GM23338 (cell line): Measurements from ENCODE around the gene FLYWCH1. TPM values are rescaled to one million over a fixed set of nuclear protein-coding genes. Genes with fewer than 3 reads are reported as not detected.
A peak's percentile ranks its signal among the peaks of the same experiment; 100 is the strongest.

ENCODE experiments used
- ATAC-seq: fragments of 200-7000 bp; cut with Tn5 transposase; 3 replicates; pipeline ENCODE4 v1.9.1; 2020
- DNase-seq: peaks from one replicate; pipeline ENCODE4 v3.0.0-alpha.2; 2015; ENCODE audit warnings: low spot score
- H2AFZ ChIP-seq: fragments of 200-600 bp; sonication (generic); 2 replicates; pipeline ENCODE4 v1.8.0; 2016; ENCODE audit warnings: antibody characterized with exemption, mild to moderate bottlenecking, moderate library complexity
- H3F3A ChIP-seq: fragments of 200-600 bp; sonication (generic); replicated peaks from 2 replicates; pipeline ENCODE4 v1.8.0; 2017; ENCODE audit warnings: antibody characterized with exemption, mixed run types, low read depth
- H3K27ac ChIP-seq: fragments of 200-600 bp; sonication (generic); 2 replicates; pipeline ENCODE4 v1.6.1; 2016; ENCODE audit warnings: low read depth
- H3K27me3 ChIP-seq: fragments of 200-600 bp; sonication (generic); 2 replicates; pipeline ENCODE4 v1.8.0; 2016; ENCODE audit warnings: mild to moderate bottlenecking, mixed run types, moderate library complexity; ENCODE audit not compliant: insufficient read depth
- H3K36me3 ChIP-seq: fragments of 200-600 bp; sonication (generic); 2 replicates; pipeline ENCODE4 v1.8.0; 2016; ENCODE audit warnings: mild to moderate bottlenecking; ENCODE audit not compliant: insufficient read depth
- H3K4me1 ChIP-seq: fragments of 200-600 bp; sonication (generic); 2 replicates; pipeline ENCODE4 v1.8.0; 2016; ENCODE audit warnings: mild to moderate bottlenecking, moderate library complexity; ENCODE audit not compliant: insufficient read depth
- H3K4me2 ChIP-seq: fragments of 200-600 bp; sonication (generic); 2 replicates; pipeline ENCODE4 v1.7.1; 2017; ENCODE audit warnings: mixed run types
- H3K4me3 ChIP-seq: fragments of 200-600 bp; sonication (generic); 2 replicates; pipeline ENCODE4 v1.6.1; 2016; ENCODE audit warnings: mixed run types
- H3K79me2 ChIP-seq: fragments of 200-600 bp; sonication (generic); replicated peaks from 2 replicates; pipeline ENCODE4 v1.8.0; 2017; ENCODE audit warnings: mild to moderate bottlenecking; ENCODE audit not compliant: insufficient read depth
- H3K9me2 ChIP-seq: fragments of 200-600 bp; sonication (generic); 2 replicates; pipeline ENCODE4 v1.8.0; 2017; ENCODE audit not compliant: insufficient read depth
- H4K20me1 ChIP-seq: fragments of 200-600 bp; sonication (generic); replicated peaks from 2 replicates; pipeline ENCODE4 v1.8.0; 2017; ENCODE audit warnings: mild to moderate bottlenecking; ENCODE audit not compliant: insufficient read depth
- H3K27ac Mint-ChIP-seq: 2 replicates; pipeline ENCODE4 v1.8.0; 2020; ENCODE audit warnings: inconsistent platforms, mild to moderate bottlenecking, moderate library complexity, mixed read lengths
- H3K27me3 Mint-ChIP-seq: 3 replicates; pipeline ENCODE4 v1.8.0; 2022; ENCODE audit warnings: low read depth, mild to moderate bottlenecking, moderate library complexity, mixed read lengths, inconsistent platforms; ENCODE audit not compliant: insufficient read depth, poor library complexity
- H3K36me3 Mint-ChIP-seq: 3 replicates; pipeline ENCODE4 v1.8.0; 2021; ENCODE audit warnings: low read depth, mild to moderate bottlenecking, inconsistent platforms, moderate library complexity, mixed read lengths
- H3K4me1 Mint-ChIP-seq: 3 replicates; pipeline ENCODE4 v1.8.0; 2020; ENCODE audit warnings: mild to moderate bottlenecking, inconsistent platforms, mixed read lengths
- H3K4me3 Mint-ChIP-seq: 3 replicates; pipeline ENCODE4 v1.8.0; 2021; ENCODE audit warnings: moderate library complexity, mild to moderate bottlenecking, inconsistent platforms, mixed read lengths
- H3K9me3 Mint-ChIP-seq: 3 replicates; pipeline ENCODE4 v1.8.0; 2020; ENCODE audit warnings: moderate library complexity, mild to moderate bottlenecking, inconsistent platforms, mixed read lengths
- ETS1 ChIP-seq: IDR thresholded peaks from 2 replicates; pipeline ENCODE4 v1.6.1; 2016; ENCODE audit warnings: antibody characterized with exemption
- EZH2 ChIP-seq: fragments of 200-600 bp; sonication (generic); IDR thresholded peaks from one replicate; pipeline ENCODE4 v1.8.0; 2017; ENCODE audit warnings: antibody characterized with exemption, mild to moderate bottlenecking, low read depth; ENCODE audit not compliant: unreplicated experiment
- EZH2phosphoT487 ChIP-seq: fragments of 200-600 bp; sonication (generic); IDR thresholded peaks from one replicate; pipeline ENCODE4 v1.8.1; 2018; ENCODE audit warnings: antibody characterized with exemption; ENCODE audit not compliant: unreplicated experiment
- REST ChIP-seq: IDR thresholded peaks from one replicate; pipeline ENCODE4 v1.6.1; 2018; ENCODE audit warnings: antibody characterized with exemption; ENCODE audit not compliant: unreplicated experiment
- STAT1 ChIP-seq: IDR thresholded peaks from one replicate; pipeline ENCODE4 v1.6.1; 2016; ENCODE audit warnings: antibody characterized with exemption; ENCODE audit not compliant: unreplicated experiment
- ZNF114 ChIP-seq: fragments of 250-450 bp; sonication (Bioruptor Pico); IDR thresholded peaks from 2 replicates; pipeline ENCODE4 v1.5.0; 2020; ENCODE audit warnings: mild to moderate bottlenecking, moderate library complexity
- ZNF331 ChIP-seq: fragments of 250-450 bp; sonication (Bioruptor Pico); IDR thresholded peaks from 2 replicates; pipeline ENCODE4 v1.5.0; 2020; ENCODE audit warnings: low read depth, mild to moderate bottlenecking, moderate library complexity
- polyA plus RNA-seq: library from polyadenylated mRNA; unstranded; fragments of >200 nt; fragmentation: Nextera tagmentation; extraction: Ambion mirVana; gene quantifications from 2 replicates; pipeline ENCODE4 v1.2.1, GENCODE V29; 2016
- total RNA-seq: library from RNA; depleted of rRNA; stranded (reverse); fragments of >200 nt; shearing (Covaris generic); gene quantifications from 2 replicates; pipeline ENCODE4 v1.2.3, GENCODE V29; 2014
- TF ChIP-seq, protein P1 (sequence below), 2 experiments: fragments of 200-600 bp in 1 of 2; sonication (generic) in 1 of 2; conservative IDR thresholded peaks; 2 replicates each; pipeline versions ENCODE4 v1.5.1 to v1.6.1; 2016 to 2017; ENCODE audit warnings: antibody characterized with exemption in 2 of 2, low read depth in 2 of 2, mild to moderate bottlenecking in 2 of 2, moderate library complexity in 1 of 2

Gene FLYWCH1
- total and polyA plus RNA-seq, 2 experiments from 2014 or later: 6.0 to 29.3 TPM

DNA sequence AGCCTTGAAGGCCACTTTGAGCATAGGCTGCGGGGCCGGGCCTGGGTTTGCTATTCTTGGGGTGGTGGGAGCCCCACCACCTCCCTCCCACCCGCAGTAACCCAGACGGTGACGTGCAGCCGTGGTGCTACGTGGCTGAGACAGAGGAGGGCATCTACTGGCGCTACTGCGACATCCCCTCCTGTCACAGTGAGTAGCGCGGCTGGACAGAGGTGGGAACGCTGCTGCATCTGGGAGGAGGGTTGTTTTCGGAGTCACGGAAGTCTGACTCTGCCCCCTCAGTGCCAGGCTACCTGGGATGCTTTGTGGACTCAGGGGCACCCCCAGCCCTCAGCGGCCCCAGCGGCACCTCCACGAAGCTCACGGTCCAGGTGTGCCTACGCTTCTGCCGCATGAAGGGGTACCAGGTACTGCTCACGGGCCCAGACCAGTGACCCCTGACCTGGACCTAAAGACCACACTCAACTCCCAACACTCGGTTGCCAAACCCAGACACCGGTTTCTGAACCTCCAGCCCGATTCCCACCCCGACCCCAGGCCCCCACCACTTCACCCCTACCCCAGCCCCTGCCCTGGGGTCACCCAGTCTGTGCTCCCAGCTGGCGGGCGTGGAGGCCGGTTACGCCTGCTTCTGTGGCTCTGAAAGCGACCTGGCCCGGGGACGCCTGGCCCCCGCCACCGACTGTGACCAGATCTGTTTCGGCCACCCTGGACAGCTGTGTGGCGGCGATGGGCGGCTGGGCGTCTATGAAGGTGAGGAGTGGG lies 54.5 kb downstream of the FLYWCH1 start:
- Histone ChIP-seq H3K36me3 (no peaks in the 10 kb centered on the region), H3K4me1 (peaks cover 20% of the 10 kb centered on the region; the same call in 1 of the 2 replicates), H4K20me1 (peaks cover 10% of the 10 kb centered on the region), H3K27ac (no peak overlapping the region), H3K79me2 (no peaks in the 10 kb centered on the region), H3K9me2 (no peaks in the 10 kb centered on the region), H3K27me3 (peaks cover 50% of the 10 kb centered on the region), H3F3A (peaks cover 42% of the 10 kb centered on the region), H3K4me2 (peak overlapping the region; percentile 95), H3K4me3 (peak overlapping the region; percentile 94), H2AFZ (no peak overlapping the region)
- Mint-ChIP-seq H3K9me3 (no peaks in the 10 kb centered on the region), H3K4me1 (peaks cover 20% of the 10 kb centered on the region), H3K4me3 (no peak overlapping the region), H3K27ac (no peak overlapping the region), H3K27me3 (peaks cover 42% of the 10 kb centered on the region), H3K36me3 (peaks cover 7% of the 10 kb centered on the region; the same call in 2 of the 3 replicates)
- no peak for ATAC-seq
- no peak for DNase-seq
- peak; percentile 5 for TF ChIP-seq EZH2
- no peak for TF ChIP-seq ZNF114
- no peak for TF ChIP-seq ETS1
- no peak for TF ChIP-seq STAT1

DNA sequence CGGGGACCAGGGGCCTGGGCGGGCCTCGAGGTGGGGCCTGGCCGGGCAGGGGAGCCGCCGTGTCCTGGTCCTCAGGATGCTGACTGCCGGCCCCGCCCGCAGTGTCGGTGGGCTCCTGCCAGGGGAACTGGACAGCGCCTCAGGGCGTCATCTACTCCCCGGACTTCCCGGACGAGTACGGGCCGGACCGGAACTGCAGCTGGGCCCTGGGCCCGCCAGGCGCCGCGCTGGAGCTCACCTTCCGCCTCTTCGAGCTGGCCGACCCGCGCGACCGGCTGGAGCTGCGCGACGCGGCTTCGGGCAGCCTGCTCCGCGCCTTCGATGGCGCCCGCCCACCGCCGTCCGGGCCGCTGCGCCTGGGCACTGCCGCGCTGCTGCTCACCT lies 55.1 kb downstream of the FLYWCH1 start:
- Histone ChIP-seq H3K9me2 (no peaks in the 10 kb centered on the region), H4K20me1 (peaks cover 10% of the 10 kb centered on the region), H3K36me3 (no peaks in the 10 kb centered on the region), H3K79me2 (no peaks in the 10 kb centered on the region), H2AFZ (no peak overlapping the region), H3F3A (peaks cover 41% of the 10 kb centered on the region), H3K27me3 (peaks cover 50% of the 10 kb centered on the region), H3K27ac (no peak overlapping the region), H3K4me3 (peak overlapping the region; percentile 94), H3K4me1 (peaks cover 20% of the 10 kb centered on the region; the same call in 1 of the 2 replicates), H3K4me2 (peak overlapping the region; percentile 95)
- H3K36me3 Mint-ChIP-seq: peaks cover 7% of the 10 kb centered on the region; the same call in 2 of the 3 replicates
- no peak overlapping the region for H3K27ac Mint-ChIP-seq
- H3K27me3 Mint-ChIP-seq: peaks cover 42% of the 10 kb centered on the region
- ATAC-seq: no peak
- H3K4me3 Mint-ChIP-seq: no peak overlapping the region
- DNase-seq: peak; percentile 70
- peaks cover 20% of the 10 kb centered on the region for H3K4me1 Mint-ChIP-seq
- H3K9me3 Mint-ChIP-seq: no peaks in the 10 kb centered on the region
- TF ChIP-seq, protein P1, sequence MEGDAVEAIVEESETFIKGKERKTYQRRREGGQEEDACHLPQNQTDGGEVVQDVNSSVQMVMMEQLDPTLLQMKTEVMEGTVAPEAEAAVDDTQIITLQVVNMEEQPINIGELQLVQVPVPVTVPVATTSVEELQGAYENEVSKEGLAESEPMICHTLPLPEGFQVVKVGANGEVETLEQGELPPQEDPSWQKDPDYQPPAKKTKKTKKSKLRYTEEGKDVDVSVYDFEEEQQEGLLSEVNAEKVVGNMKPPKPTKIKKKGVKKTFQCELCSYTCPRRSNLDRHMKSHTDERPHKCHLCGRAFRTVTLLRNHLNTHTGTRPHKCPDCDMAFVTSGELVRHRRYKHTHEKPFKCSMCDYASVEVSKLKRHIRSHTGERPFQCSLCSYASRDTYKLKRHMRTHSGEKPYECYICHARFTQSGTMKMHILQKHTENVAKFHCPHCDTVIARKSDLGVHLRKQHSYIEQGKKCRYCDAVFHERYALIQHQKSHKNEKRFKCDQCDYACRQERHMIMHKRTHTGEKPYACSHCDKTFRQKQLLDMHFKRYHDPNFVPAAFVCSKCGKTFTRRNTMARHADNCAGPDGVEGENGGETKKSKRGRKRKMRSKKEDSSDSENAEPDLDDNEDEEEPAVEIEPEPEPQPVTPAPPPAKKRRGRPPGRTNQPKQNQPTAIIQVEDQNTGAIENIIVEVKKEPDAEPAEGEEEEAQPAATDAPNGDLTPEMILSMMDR (conservative IDR thresholded peaks at IDR 0.05; ENCODE audit: low read depth in 2 of 2): peak in 1 of 2 experiments; percentile 12; a peak in 1 of 4 replicates
- TF ChIP-seq EZH2phosphoT487: no peak
- peak; percentile 55 for TF ChIP-seq REST
- TF ChIP-seq STAT1: no peak
- TF ChIP-seq ZNF331 (CRISPR knock-in tag): no peak
- TF ChIP-seq ETS1: no peak
- TF ChIP-seq EZH2: no peak
